LHCN-M2 (cell line): ENCODE results near the gene PANK1. TPM values are rescaled to one million over a fixed set of nuclear protein-coding genes. Genes with fewer than 3 reads are reported as not detected.
"Not testable (repeated sequence)": the region's sequence is repeated elsewhere in the genome, so short reads cannot be mapped to it uniquely, and the experiment has no call there.

Experiments
- DNase-seq: peaks from one replicate; pipeline ENCODE4 v3.0.0-alpha.2; 2012; ENCODE audit warnings: low read depth
- total RNA-seq: library from RNA; depleted of rRNA; stranded (reverse); fragments of >200 nt; gene quantifications from 2 replicates; pipeline ENCODE4 v1.2.3, GENCODE V29; 2014

Gene PANK1
- total RNA-seq, 1 experiment from 2014 or later: 10.4 TPM

- peak; percentile 14 for DNase-seq
These were observed 70.7 kb downstream of the PANK1 start for GRCh38 chr10:89574368-89574767.

GRCh38 chr10:89567576-89568245, 77.3 kb downstream of the PANK1 start:
- DNase-seq: peak; percentile 47

GRCh38 chr10:89566992-89567391, 78.0 kb downstream of the PANK1 start:
- no peak for DNase-seq

GRCh38 chr10:89566095-89566950, 78.7 kb downstream of the PANK1 start:
- no peak for DNase-seq

GRCh38 chr10:89565180-89565579, 79.9 kb downstream of the PANK1 start:
- DNase-seq: no peak

GRCh38 chr10:89563861-89564478, 81.1 kb downstream of the PANK1 start:
- peak; percentile 52 for DNase-seq

GRCh38 chr10:89563311-89563710, 81.7 kb downstream of the PANK1 start:
- DNase-seq: no peak

GRCh38 chr10:89556600-89556999, 88.4 kb downstream of the PANK1 start:
- DNase-seq: peak; percentile 60

- peak; percentile 38 for DNase-seq
These were observed 89.2 kb downstream of the PANK1 start for GRCh38 chr10:89555688-89556445.

- DNase-seq: no peak
These were observed 90.6 kb downstream of the PANK1 start for GRCh38 chr10:89554433-89554832.

- peak; percentile 93 for DNase-seq
These were observed 91.8 kb downstream of the PANK1 start for GRCh38 chr10:89553064-89553734.

GRCh38 chr10:89552213-89552612, 92.8 kb downstream of the PANK1 start:
- no peak for DNase-seq

- no peak for DNase-seq
These were observed 94.5 kb downstream of the PANK1 start for GRCh38 chr10:89550509-89550908.

GRCh38 chr10:89549510-89549909, 95.5 kb downstream of the PANK1 start:
- no peak for DNase-seq

GRCh38 chr10:89548673-89549072, 96.4 kb downstream of the PANK1 start:
- DNase-seq: no peak

- no peak for DNase-seq
These were observed 97.1 kb downstream of the PANK1 start for GRCh38 chr10:89547853-89548513.

- DNase-seq: not testable (repeated sequence)
These were observed 98.4 kb downstream of the PANK1 start for GRCh38 chr10:89546651-89547050.

- no peak for DNase-seq
These were observed 101.2 kb downstream of the PANK1 start for GRCh38 chr10:89543841-89544240.

GRCh38 chr10:89540420-89540949, 104.6 kb downstream of the PANK1 start:
- DNase-seq: peak; percentile 73

GRCh38 chr10:89537364-89537763, 107.7 kb downstream of the PANK1 start:
- DNase-seq: no peak
